Nephron (organoid): ENCODE data around the gene LNP1.
"Not testable (repeated sequence)": the region's sequence is repeated elsewhere in the genome, so short reads cannot be mapped to it uniquely, and the experiment has no call there.

Source experiments
- H3K27ac Mint-ChIP-seq, 3 experiments: 2 replicates each; pipeline ENCODE4 v1.8.0; 2020; ENCODE audit warnings: mixed read lengths in 3 of 3, mild to moderate bottlenecking in 2 of 3, moderate library complexity in 1 of 3
- H3K27me3 Mint-ChIP-seq: 2 replicates; pipeline ENCODE4 v1.8.0; 2021; ENCODE audit warnings: low read depth, mild to moderate bottlenecking, moderate library complexity, mixed read lengths
- H3K36me3 Mint-ChIP-seq: 2 replicates; pipeline ENCODE4 v1.8.0; 2020; ENCODE audit warnings: low read depth, mixed read lengths
- H3K4me1 Mint-ChIP-seq: 2 replicates; pipeline ENCODE4 v1.8.0; 2020; ENCODE audit warnings: mixed read lengths
- H3K4me3 Mint-ChIP-seq, 3 experiments: 2 replicates each; pipeline ENCODE4 v1.8.0; 2020; ENCODE audit warnings: mild to moderate bottlenecking in 3 of 3, mixed read lengths in 3 of 3, moderate library complexity in 2 of 3
- H3K9me3 Mint-ChIP-seq: 2 replicates; pipeline ENCODE4 v1.8.0; 2020; ENCODE audit warnings: mixed read lengths
- CTCF ChIP-seq, 3 experiments: fragments of 200-600 bp; sonication (generic); IDR thresholded peaks; one replicate each; pipeline ENCODE4 v1.5.0; 2021; ENCODE audit warnings: antibody characterized with exemption in 3 of 3; ENCODE audit not compliant: unreplicated experiment in 3 of 3

The LNP1 gene

GRCh38 chr3:100438623-100438974 is 37.3 kb downstream of the LNP1 start:
- TF ChIP-seq CTCF (IDR thresholded peaks at IDR 0.05; ENCODE audit: unreplicated experiment in 3 of 3), result no peak
- Mint-ChIP-seq H3K27me3 (no peaks in the 10 kb centered on the region), H3K4me3 (no peak overlapping the region), H3K36me3 (peaks cover 32% of the 10 kb centered on the region), H3K9me3 (peaks cover 22% of the 10 kb centered on the region), H3K27ac (no peak overlapping the region), H3K4me1 (no peaks in the 10 kb centered on the region)

GRCh38 chr3:100440895-100441294 is 39.6 kb downstream of the LNP1 start:
- Mint-ChIP-seq H3K4me1 (no peaks in the 10 kb centered on the region), H3K27me3 (no peaks in the 10 kb centered on the region), H3K36me3 (peaks cover 27% of the 10 kb centered on the region), H3K9me3 (peaks cover 26% of the 10 kb centered on the region), H3K4me3 (no peak overlapping the region), H3K27ac (no peak overlapping the region)
- no peak for TF ChIP-seq CTCF (IDR thresholded peaks at IDR 0.05; ENCODE audit: unreplicated experiment in 3 of 3)

GRCh38 chr3:100443690-100444089 is 42.4 kb downstream of the LNP1 start:
- no peak for TF ChIP-seq CTCF (IDR thresholded peaks at IDR 0.05; ENCODE audit: unreplicated experiment in 3 of 3)
- H3K27me3 Mint-ChIP-seq, result no peaks in the 10 kb centered on the region
- no peak overlapping the region for H3K4me3 Mint-ChIP-seq
- H3K9me3 Mint-ChIP-seq, result peaks cover 37% of the 10 kb centered on the region
- H3K36me3 Mint-ChIP-seq, result peaks cover 39% of the 10 kb centered on the region
- H3K27ac Mint-ChIP-seq, result no peak overlapping the region
- H3K4me1 Mint-ChIP-seq, result no peaks in the 10 kb centered on the region

GRCh38 chr3:100447067-100447466 is 45.7 kb downstream of the LNP1 start:
- H3K4me3 Mint-ChIP-seq, H3K4me1 Mint-ChIP-seq, H3K27me3 Mint-ChIP-seq, H3K27ac Mint-ChIP-seq: not testable (repeated sequence)
- Mint-ChIP-seq H3K36me3 (peaks cover 33% of the 10 kb centered on the region), H3K9me3 (peaks cover 30% of the 10 kb centered on the region)

DNA sequence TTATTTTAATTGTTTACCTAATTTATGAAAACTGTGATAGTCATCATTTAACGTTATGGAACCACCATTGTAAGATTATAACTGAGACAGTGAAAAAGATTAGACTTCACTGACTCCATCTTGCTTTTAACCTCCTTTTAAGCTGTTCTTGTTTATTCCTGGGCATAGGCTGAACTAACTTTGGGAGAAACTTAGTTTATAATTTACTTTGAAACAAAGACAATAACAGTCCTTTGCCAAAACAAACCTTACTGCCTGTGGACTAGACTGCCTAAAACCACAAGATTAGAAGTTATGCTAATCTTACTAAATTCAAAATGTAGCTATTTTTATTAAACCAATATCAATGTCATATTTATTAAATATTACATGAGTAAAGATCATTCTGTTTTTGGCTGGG is 46.7 kb downstream of the LNP1 start:
- peaks cover 22% of the 10 kb centered on the region for H3K9me3 Mint-ChIP-seq
- no peak overlapping the region for H3K4me3 Mint-ChIP-seq
- H3K36me3 Mint-ChIP-seq, result peaks cover 29% of the 10 kb centered on the region
- TF ChIP-seq CTCF (IDR thresholded peaks at IDR 0.05; ENCODE audit: unreplicated experiment in 3 of 3), result no peak
- H3K27ac Mint-ChIP-seq, result no peak overlapping the region
- no peaks in the 10 kb centered on the region for H3K4me1 Mint-ChIP-seq
- H3K27me3 Mint-ChIP-seq, result no peaks in the 10 kb centered on the region

DNA sequence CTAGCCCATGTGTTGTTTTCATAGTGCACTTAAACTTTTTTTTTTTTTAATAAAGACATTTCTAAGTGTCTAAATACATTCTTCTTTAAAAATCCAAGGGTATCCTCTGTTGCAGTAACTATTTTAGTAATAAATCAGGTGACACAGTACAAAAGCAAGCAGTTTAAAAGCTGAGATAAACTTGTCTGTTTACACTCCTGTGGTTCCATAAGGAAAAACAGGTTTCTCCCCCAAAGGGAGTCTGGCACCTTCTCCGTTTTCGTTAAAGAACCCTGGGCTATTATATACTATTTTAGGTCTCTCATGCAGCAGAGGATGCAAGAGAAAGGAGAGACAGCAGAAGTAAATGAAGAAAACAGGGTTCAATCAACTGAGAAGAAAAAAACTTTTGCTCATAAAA is 47.9 kb downstream of the LNP1 start:
- Mint-ChIP-seq H3K27ac (no peak overlapping the region), H3K4me1 (no peaks in the 10 kb centered on the region), H3K27me3 (no peaks in the 10 kb centered on the region), H3K36me3 (peaks cover 27% of the 10 kb centered on the region), H3K9me3 (peaks cover 14% of the 10 kb centered on the region), H3K4me3 (no peak overlapping the region)
- TF ChIP-seq CTCF (IDR thresholded peaks at IDR 0.05; ENCODE audit: unreplicated experiment in 3 of 3), result no peak

DNA sequence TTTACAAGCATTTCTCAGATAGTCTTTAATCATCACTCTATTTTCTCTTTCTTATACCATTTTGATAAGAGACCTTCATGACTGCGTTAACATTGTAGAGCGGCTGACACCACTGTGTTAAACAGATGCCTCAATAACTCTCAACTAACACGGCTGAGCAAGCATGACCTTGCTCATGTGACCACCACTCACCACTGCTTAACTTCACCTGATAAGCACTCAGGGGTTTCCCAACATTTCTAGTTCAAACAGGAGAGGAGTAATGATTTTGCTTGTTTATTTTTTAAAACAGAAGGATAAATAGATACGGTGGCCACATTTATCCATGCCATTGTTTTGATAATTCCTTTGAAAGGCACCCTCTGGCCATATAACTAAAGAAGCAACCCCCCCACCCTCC is 53.3 kb downstream of the LNP1 start:
- H3K36me3 Mint-ChIP-seq, result peaks cover 17% of the 10 kb centered on the region
- no peaks in the 10 kb centered on the region for H3K27me3 Mint-ChIP-seq
- TF ChIP-seq CTCF (IDR thresholded peaks at IDR 0.05; ENCODE audit: unreplicated experiment in 3 of 3), result no peak
- H3K27ac Mint-ChIP-seq, result no peak overlapping the region
- no peaks in the 10 kb centered on the region for H3K9me3 Mint-ChIP-seq
- no peaks in the 10 kb centered on the region for H3K4me1 Mint-ChIP-seq
- H3K4me3 Mint-ChIP-seq, result no peak overlapping the region
